HEK293 (cell line): ENCODE results near the gene CCHCR1.

Experiments used
- BCL11B ChIP-seq: fragments of 450-650 bp; formaldehyde crosslinking; IDR thresholded peaks from 2 replicates; pipeline ENCODE4 v1.5.1; 2016; ENCODE audit warnings: low read depth, missing biosample characterization, missing genetic modification characterization
- CTCF ChIP-seq: fragments of 450-650 bp; formaldehyde crosslinking; IDR thresholded peaks from 2 replicates; pipeline ENCODE4 v1.5.1; 2016; ENCODE audit warnings: missing biosample characterization, missing genetic modification characterization
- PRDM10 ChIP-seq: fragments of 450-650 bp; formaldehyde crosslinking; IDR thresholded peaks from 2 replicates; pipeline ENCODE4 v1.5.1; 2016; ENCODE audit warnings: missing biosample characterization, missing genetic modification characterization
- RBAK ChIP-seq: fragments of 450-650 bp; formaldehyde crosslinking; IDR thresholded peaks from 2 replicates; pipeline ENCODE4 v1.5.1; 2016; ENCODE audit warnings: missing biosample characterization, missing genetic modification characterization
- SP3 ChIP-seq: fragments of 450-650 bp; formaldehyde crosslinking; IDR thresholded peaks from 2 replicates; pipeline ENCODE4 v1.5.1; 2016; ENCODE audit warnings: missing biosample characterization, missing genetic modification characterization
- ZNF121 ChIP-seq: fragments of 450-650 bp; formaldehyde crosslinking; IDR thresholded peaks from 2 replicates; pipeline ENCODE4 v1.5.1; 2016; ENCODE audit warnings: missing biosample characterization, missing genetic modification characterization
- ZNF16 ChIP-seq: fragments of 450-650 bp; formaldehyde crosslinking; IDR thresholded peaks from 2 replicates; pipeline ENCODE4 v1.5.1; 2016; ENCODE audit warnings: low read depth, missing biosample characterization, missing genetic modification characterization
- ZNF558 ChIP-seq: fragments of 450-650 bp; formaldehyde crosslinking; IDR thresholded peaks from 2 replicates; pipeline ENCODE4 v1.5.1; 2016; ENCODE audit warnings: missing biosample characterization, missing genetic modification characterization
- ZNF660 ChIP-seq: fragments of 450-650 bp; IDR thresholded peaks from 2 replicates; pipeline ENCODE4 v1.5.1; 2018; ENCODE audit warnings: missing biosample characterization, mild to moderate bottlenecking, missing genetic modification characterization
- ZNF776 ChIP-seq: fragments of 450-650 bp; formaldehyde crosslinking; IDR thresholded peaks from 2 replicates; pipeline ENCODE4 v1.5.0; 2017; ENCODE audit warnings: missing biosample characterization, missing genetic modification characterization, borderline replicate concordance
- ZNF785 ChIP-seq: fragments of 450-650 bp; formaldehyde crosslinking; IDR thresholded peaks from 2 replicates; pipeline ENCODE4 v1.5.1; 2016; ENCODE audit warnings: missing biosample characterization, missing genetic modification characterization

GRCh38 chr6:31112478-31112877 is 45.1 kb downstream of the CCHCR1 start, which contains the start of gene C6orf15:
- TF ChIP-seq ZNF558 (tag by site-specific recombination) (no peak), BCL11B (tag by site-specific recombination) (no peak), CTCF (no peak), SP3 (tag by site-specific recombination) (no peak), ZNF16 (tag by site-specific recombination) (no peak), PRDM10 (tag by site-specific recombination) (no peak), ZNF785 (no peak), ZNF776 (tag by site-specific recombination) (no peak), ZNF121 (tag by site-specific recombination) (no peak), ZNF660 (tag by site-specific recombination) (no peak), RBAK (tag by site-specific recombination) (no peak)
